GM12878 (cell line): Measurements from ENCODE around the gene UQCRH. TPM values are rescaled to one million over a fixed set of nuclear protein-coding genes. Genes with fewer than 3 reads are reported as not detected.

Source experiments
- E4F1 ChIP-seq: fragments of 450-650 bp; IDR thresholded peaks from 2 replicates; pipeline ENCODE4 v1.6.1; 2018; ENCODE audit warnings: borderline replicate concordance, mild to moderate bottlenecking; ENCODE audit not compliant: partially characterized antibody
- ETV6 ChIP-seq, 2 experiments: fragments of 450-650 bp in 1 of 2; IDR thresholded peaks in 1 of 2; conservative IDR thresholded peaks in 1 of 2; 2 replicates each; pipeline ENCODE4 v1.6.1; 2014; ENCODE audit warnings: antibody characterized with exemption in 1 of 2, borderline replicate concordance in 1 of 2, low read depth in 1 of 2, mild to moderate bottlenecking in 1 of 2, moderate library complexity in 1 of 2
- IKZF2 ChIP-seq, 2 experiments: fragments of 450-650 bp; IDR thresholded peaks; 2 replicates each; pipeline ENCODE4 v1.6.1; 2017; ENCODE audit warnings: mild to moderate bottlenecking in 2 of 2, moderate library complexity in 2 of 2
- IRF4 ChIP-seq: IDR thresholded peaks from 2 replicates; pipeline ENCODE4 v1.6.1; 2011; ENCODE audit warnings: low read depth, low read length
- NFXL1 ChIP-seq: fragments of 450-650 bp; IDR thresholded peaks from 2 replicates; pipeline ENCODE4 v1.6.1; 2017; ENCODE audit warnings: antibody characterized with exemption, mild to moderate bottlenecking, borderline replicate concordance
- NFYA ChIP-seq: IDR thresholded peaks from 2 replicates; pipeline ENCODE4 v1.6.1; 2011; ENCODE audit warnings: low read depth, mild to moderate bottlenecking, low read length, improper control_type of control experiment, borderline replicate concordance
- NKRF ChIP-seq: fragments of 450-650 bp; conservative IDR thresholded peaks from 2 replicates; pipeline ENCODE4 v1.6.1; 2017; ENCODE audit warnings: mild to moderate bottlenecking, moderate library complexity
- POU2F2 ChIP-seq: IDR thresholded peaks from 3 replicates; pipeline ENCODE4 v1.6.1; 2011; ENCODE audit warnings: low read depth, mild to moderate bottlenecking, low read length, borderline replicate concordance
- RAD51 ChIP-seq: fragments of 450-650 bp; IDR thresholded peaks from 2 replicates; pipeline ENCODE4 v1.6.1; 2016; ENCODE audit warnings: moderate library complexity, mild to moderate bottlenecking, inconsistent platforms
- SKIL ChIP-seq: fragments of 450-650 bp; IDR thresholded peaks from 2 replicates; pipeline ENCODE4 v1.6.1; 2017; ENCODE audit warnings: mild to moderate bottlenecking, low read depth, inconsistent platforms; ENCODE audit not compliant: poor library complexity, severe bottlenecking
- SMAD1 ChIP-seq: fragments of 450-650 bp; IDR thresholded peaks from 2 replicates; pipeline ENCODE4 v1.6.1; 2018; ENCODE audit warnings: mild to moderate bottlenecking, low read depth; ENCODE audit not compliant: partially characterized antibody
- SMAD5 ChIP-seq: IDR thresholded peaks from 2 replicates; pipeline ENCODE4 v1.6.1; 2016; ENCODE audit warnings: antibody characterized with exemption, low read depth
- STAT1 ChIP-seq: fragments of 450-650 bp; conservative IDR thresholded peaks from 2 replicates; pipeline ENCODE4 v1.6.1; 2014; ENCODE audit warnings: antibody characterized with exemption, mild to moderate bottlenecking
- TAF1 ChIP-seq: IDR thresholded peaks from 2 replicates; pipeline ENCODE4 v1.6.1; 2011; ENCODE audit warnings: mild to moderate bottlenecking, low read depth, low read length, borderline replicate concordance
- TARDBP ChIP-seq: IDR thresholded peaks from 2 replicates; pipeline ENCODE4 v1.6.1; 2016; ENCODE audit warnings: borderline replicate concordance
- TBL1XR1 ChIP-seq: IDR thresholded peaks from 2 replicates; pipeline ENCODE4 v1.6.1; 2012; ENCODE audit warnings: low read depth, low read length, improper control_type of control experiment
- ZBTB40 ChIP-seq: fragments of 450-650 bp; IDR thresholded peaks from 2 replicates; pipeline ENCODE4 v1.6.1; 2016; ENCODE audit warnings: mild to moderate bottlenecking, moderate library complexity, borderline replicate concordance
- ZNF217 ChIP-seq: fragments of 450-650 bp; IDR thresholded peaks from 2 replicates; pipeline ENCODE4 v1.6.1; 2017; ENCODE audit warnings: antibody characterized with exemption, mild to moderate bottlenecking
- polyA plus RNA-seq, 11 experiments: library from polyadenylated mRNA; depleted of rRNA in 4 of 11; unstranded in 6 of 11; stranded (reverse) in 5 of 11; fragments of >200 nt; fragmentation: Nextera tagmentation in 4 of 11; fragmentation: Illumina TruSeq in 1 of 11; extraction: Ambion mirVana in 4 of 11; extraction: Trizol in 1 of 11; gene quantifications; 1 replicate in 1 of 11; 2 replicates in 10 of 11; pipeline versions ENCODE4 v1.2.1 to v1.2.3, GENCODE V29; 2011 to 2016; ENCODE audit warnings: inconsistent platforms in 2 of 11, missing spikeins in 2 of 11, low read depth in 1 of 11
- total RNA-seq, 4 experiments: library from RNA; depleted of rRNA in 3 of 4; stranded (reverse); fragments of >200 nt in 3 of 4; fragmentation: Illumina TruSeq in 1 of 4; extraction: Trizol in 1 of 4; gene quantifications; 2 replicates each; pipeline versions ENCODE4 v1.2.1 to v1.2.3, GENCODE V29; 2013 to 2021

The UQCRH gene
- total and polyA plus RNA-seq, 10 of the 15 experiments (the other 5 are each of a cell fraction or from before 2014, with no cell fraction given), result 363 to 1,782 (median 597) TPM

GRCh38 chr1:46301808-46302640 lies 1.5 kb upstream of the UQCRH start (continued):
- TF ChIP-seq E4F1, result no peak
- TF ChIP-seq IKZF2 (IDR thresholded peaks at IDR 0.05), result no peak
- 0 out of 2 replicates have a peak, but pooled peaks have one; percentile 17 for TF ChIP-seq TBL1XR1
- TF ChIP-seq RAD51, result no peak
- TF ChIP-seq SMAD1, result no peak
- TF ChIP-seq POU2F2, result no peak
- no peak for TF ChIP-seq SKIL
- no peak for TF ChIP-seq TAF1
- no peak; the same call in 1 of the 2 replicates for TF ChIP-seq NKRF
- no peak for TF ChIP-seq TARDBP
- 0 out of 4 replicates have a peak, but pooled peaks of 1 of the 2 experiments have one; percentile 23 for TF ChIP-seq ETV6 (conservative IDR thresholded peaks at IDR 0.05 in 1 of 2, IDR thresholded peaks at IDR 0.05 in 1 of 2; ENCODE audit: borderline replicate concordance in 1 of 2, low read depth in 1 of 2)
- no peak for TF ChIP-seq IRF4
- TF ChIP-seq NFYA, result no peak
- TF ChIP-seq NFXL1, result no peak
- 0 out of 2 replicates have a peak, but pooled peaks have one; percentile 79 for TF ChIP-seq STAT1
- TF ChIP-seq ZBTB40, result no peak
- no peak for TF ChIP-seq SMAD5
- no peak for TF ChIP-seq ZNF217
